Caco-2 (cell line): ENCODE measurements around the gene TMTC2. TPM values are rescaled to one million over a fixed set of nuclear protein-coding genes. Genes with fewer than 3 reads are reported as not detected.

Experiments
- BruUV-seq: library from RNA; stranded (reverse); fragments of 400-500 nt; replicated peaks from 2 replicates; lab custom pipeline; 2021; lab: Mats Ljungman, UMichigan
- CTCF ChIA-PET: fragments of 300-600 bp; sonication (Branson Sonifier 250); formaldehyde crosslinking; loops from one replicate; lab custom pipeline; 2022; ENCODE audit warnings: antibody characterized with exemption; lab: Charles Lee
- POLR2A ChIA-PET: fragments of 300-600 bp; sonication (Branson Sonifier 250); formaldehyde crosslinking; loops from one replicate; lab custom pipeline; 2022; ENCODE audit warnings: antibody characterized with exemption; lab: Charles Lee
- DNase-seq, 2 experiments: peaks; one replicate each; pipeline versions ENCODE4 v3.0.0 to v3.0.0-alpha.2; 2020 to 2022
- H3K27me3 ChIP-seq: replicated peaks from 2 replicates; pipeline ENCODE4 v1.6.0; 2011; ENCODE audit warnings: low read length; ENCODE audit not compliant: control insufficient read depth, insufficient read depth
- H3K36me3 ChIP-seq: 2 replicates; pipeline ENCODE4 v1.5.1; 2011; ENCODE audit warnings: low read length; ENCODE audit not compliant: control insufficient read depth, insufficient read depth
- H3K4me1 ChIP-seq: fragments of 250-450 bp; sonication (Bioruptor Pico); 2 replicates; pipeline ENCODE4 v1.5.1; 2020; ENCODE audit warnings: mild to moderate bottlenecking
- H3K4me3 ChIP-seq: 2 replicates; pipeline ENCODE4 v1.5.1; 2011; ENCODE audit warnings: low read depth, mild to moderate bottlenecking, control low read depth, low read length
- H3K9me3 ChIP-seq: fragments of 250-450 bp; sonication (Bioruptor Pico); 2 replicates; pipeline ENCODE4 v1.5.1; 2020; ENCODE audit warnings: mild to moderate bottlenecking, moderate library complexity
- H3K27ac Mint-ChIP-seq: one replicate; pipeline ENCODE4 v1.8.0; 2022; ENCODE audit warnings: mixed read lengths; ENCODE audit not compliant: unreplicated experiment
- H3K27me3 Mint-ChIP-seq: one replicate; pipeline ENCODE4 v1.8.0; 2022; ENCODE audit warnings: mixed read lengths; ENCODE audit not compliant: insufficient read depth, unreplicated experiment
- H3K36me3 Mint-ChIP-seq: one replicate; pipeline ENCODE4 v1.8.0; 2022; ENCODE audit warnings: mild to moderate bottlenecking, mixed read lengths; ENCODE audit not compliant: insufficient read depth, unreplicated experiment
- H3K4me1 Mint-ChIP-seq: one replicate; pipeline ENCODE4 v1.8.0; 2022; ENCODE audit warnings: low read depth, mixed read lengths; ENCODE audit not compliant: unreplicated experiment
- H3K4me3 Mint-ChIP-seq: one replicate; pipeline ENCODE4 v1.8.0; 2022; ENCODE audit warnings: mild to moderate bottlenecking, moderate library complexity, mixed read lengths; ENCODE audit not compliant: unreplicated experiment
- H3K9me3 Mint-ChIP-seq: one replicate; pipeline ENCODE4 v1.8.0; 2022; ENCODE audit warnings: mixed read lengths; ENCODE audit not compliant: unreplicated experiment
- CTCF ChIP-seq, 2 experiments: fragments of 200-600 bp in 1 of 2; IDR thresholded peaks; 1 replicate in 1 of 2; 2 replicates in 1 of 2; pipeline versions ENCODE4 v1.5.1 to v1.8.0; 2011 to 2022; ENCODE audit warnings: antibody characterized with exemption in 1 of 2, control low read depth in 1 of 2, inconsistent platforms in 1 of 2, low read depth in 1 of 2, low read length in 1 of 2, mild to moderate bottlenecking in 1 of 2, moderate library complexity in 1 of 2; ENCODE audit not compliant: insufficient read depth in 1 of 2, severe bottlenecking in 1 of 2, unreplicated experiment in 1 of 2
- intact Hi-C: fragments of 100-400 bp; cut with micrococcal nuclease; formaldehyde crosslinking; loops from one replicate; pipeline ENCODE4 v1.10.0; 2022; ENCODE audit not compliant: unreplicated experiment
- total RNA-seq: library from RNA; stranded (reverse); gene quantifications from 2 replicates; pipeline ENCODE4 v1.2.3, GENCODE V29; 2022

The TMTC2 gene
- total RNA-seq, 1 experiment from 2014 or later, result 2.2 TPM

- intact Hi-C loops, result no loop called here
- Mint-ChIP-seq H3K27me3 (no peaks in the 10 kb centered on the region), H3K4me3 (no peak overlapping the region), H3K27ac (no peak overlapping the region), H3K9me3 (no peaks in the 10 kb centered on the region), H3K4me1 (no peaks in the 10 kb centered on the region), H3K36me3 (no peaks in the 10 kb centered on the region)
- POLR2A ChIA-PET, result no interaction called here
- Histone ChIP-seq H3K27me3 (no peaks in the 10 kb centered on the region), H3K36me3 (no peaks in the 10 kb centered on the region), H3K4me1 (no peaks in the 10 kb centered on the region), H3K4me3 (no peak overlapping the region), H3K9me3 (no peaks in the 10 kb centered on the region)
- no peak for DNase-seq
- CTCF ChIA-PET, result no interaction called here
- no TSS peak for BruUV-seq
- no peak for TF ChIP-seq CTCF (IDR thresholded peaks at IDR 0.05; ENCODE audit: insufficient read depth in 1 of 2, low read depth in 1 of 2, low read length in 1 of 2, severe bottlenecking in 1 of 2, unreplicated experiment in 1 of 2)
Measured at GRCh38 chr12:83065562-83065961, 378.9 kb downstream of the TMTC2 start.

GRCh38 chr12:83067981-83068380 is 381.3 kb downstream of the TMTC2 start:
- BruUV-seq, result no TSS peak
- CTCF ChIA-PET, result no interaction called here
- Mint-ChIP-seq H3K4me3 (no peak overlapping the region), H3K36me3 (no peaks in the 10 kb centered on the region), H3K9me3 (peaks cover 10% of the 10 kb centered on the region), H3K27me3 (no peaks in the 10 kb centered on the region), H3K4me1 (no peaks in the 10 kb centered on the region), H3K27ac (no peak overlapping the region)
- DNase-seq, result no peak
- POLR2A ChIA-PET, result no interaction called here
- H3K4me3 ChIP-seq, result no peak overlapping the region
- no peaks in the 10 kb centered on the region for H3K4me1 ChIP-seq
- no peak for TF ChIP-seq CTCF (IDR thresholded peaks at IDR 0.05; ENCODE audit: insufficient read depth in 1 of 2, low read depth in 1 of 2, low read length in 1 of 2, severe bottlenecking in 1 of 2, unreplicated experiment in 1 of 2)
- intact Hi-C loops, result no loop called here
- no peaks in the 10 kb centered on the region for H3K9me3 ChIP-seq
- no peaks in the 10 kb centered on the region for H3K27me3 ChIP-seq
- H3K36me3 ChIP-seq, result no peaks in the 10 kb centered on the region

- peak overlapping the region; percentile 45 for H3K27ac Mint-ChIP-seq
- no peaks in the 10 kb centered on the region for H3K4me1 Mint-ChIP-seq
- peaks cover 10% of the 10 kb centered on the region for H3K9me3 Mint-ChIP-seq
- ChIA-PET POLR2A (no interaction called here), CTCF (no interaction called here)
- no peaks in the 10 kb centered on the region for H3K36me3 ChIP-seq
- DNase-seq, result no peak
- intact Hi-C loops, result no loop called here
- BruUV-seq, result no TSS peak
- no peak for TF ChIP-seq CTCF (IDR thresholded peaks at IDR 0.05; ENCODE audit: insufficient read depth in 1 of 2, low read depth in 1 of 2, low read length in 1 of 2, severe bottlenecking in 1 of 2, unreplicated experiment in 1 of 2)
- H3K27me3 Mint-ChIP-seq, result no peaks in the 10 kb centered on the region
- H3K4me3 ChIP-seq, result no peak overlapping the region
- H3K27me3 ChIP-seq, result no peaks in the 10 kb centered on the region
- H3K4me3 Mint-ChIP-seq, result no peak overlapping the region
- H3K36me3 Mint-ChIP-seq, result no peaks in the 10 kb centered on the region
- no peaks in the 10 kb centered on the region for H3K4me1 ChIP-seq
- H3K9me3 ChIP-seq, result no peaks in the 10 kb centered on the region
Measured at GRCh38 chr12:83074358-83074894, 387.7 kb downstream of the TMTC2 start.
